ENCODE measurements around the gene IL31RA.

GRCh38 chr5:55907927-55908326 lies 56.8 kb downstream of the IL31RA start:
- TF ChIP-seq CTCF (conservative IDR thresholded peaks at IDR 0.05 in 1 of 2, IDR thresholded peaks at IDR 0.05 in 1 of 2; ENCODE audit: extremely low read depth in 1 of 2, insufficient read depth in 1 of 2, low read depth in 1 of 2, low read length in 2 of 2) (no peak), EZH2 (IDR thresholded peaks at IDR 0.05; ENCODE audit: borderline replicate concordance, low read length) (no peak)

Data from mammary epithelial cell (primary cell).